Measurements from ENCODE around the gene VAT1L.

VAT1L gene

GRCh38 chr16:77782694-77783093, 5.7 kb upstream of the VAT1L start:
- no peak for DNase-seq

- DNase-seq: no peak
These were observed 3.7 kb upstream of the VAT1L start for GRCh38 chr16:77784441-77785372.

GRCh38 chr16:77785373-77785764, 3.0 kb upstream of the VAT1L start:
- no peak for DNase-seq

GRCh38 chr16:77786186-77786847, 2.0 kb upstream of the VAT1L start:
- DNase-seq: no peak

- DNase-seq: no peak
These were observed 912 bp upstream of the VAT1L start for GRCh38 chr16:77787452-77787851.

GRCh38 chr16:77789085-77790008, 983 bp downstream of the VAT1L start:
- DNase-seq: no peak

- no peak for DNase-seq
These were observed 1.6 kb downstream of the VAT1L start for GRCh38 chr16:77790009-77790372.

- DNase-seq: no peak
These were observed 2.5 kb downstream of the VAT1L start for GRCh38 chr16:77790912-77791311.

GRCh38 chr16:77793417-77793816, 5.1 kb downstream of the VAT1L start:
- no peak for DNase-seq

- DNase-seq: no peak
These were observed 6.2 kb downstream of the VAT1L start for GRCh38 chr16:77794586-77794985.

- DNase-seq: no peak
These were observed 13.5 kb downstream of the VAT1L start for GRCh38 chr16:77801817-77802216.

- DNase-seq: no peak
These were observed 17.0 kb downstream of the VAT1L start for GRCh38 chr16:77805398-77805797.

GRCh38 chr16:77807021-77807420, 18.7 kb downstream of the VAT1L start:
- DNase-seq: no peak

- no peak for DNase-seq
These were observed 24.6 kb downstream of the VAT1L start for GRCh38 chr16:77812856-77813500.

- no peak for DNase-seq
These were observed 27.9 kb downstream of the VAT1L start for GRCh38 chr16:77816293-77816692.

- DNase-seq: no peak
These were observed 32.0 kb downstream of the VAT1L start for GRCh38 chr16:77820340-77820739.

- no peak for DNase-seq
These were observed 34.3 kb downstream of the VAT1L start for GRCh38 chr16:77822661-77823060.

- DNase-seq: no peak
These were observed 34.7 kb downstream of the VAT1L start for GRCh38 chr16:77823067-77823466.

- DNase-seq: no peak
These were observed 36.8 kb downstream of the VAT1L start for GRCh38 chr16:77825196-77825595.

- DNase-seq: no peak
These were observed 38.7 kb downstream of the VAT1L start for GRCh38 chr16:77827032-77827431.

GRCh38 chr16:77833921-77834634, 45.7 kb downstream of the VAT1L start:
- DNase-seq: no peak

All from activated T-cell treated with anti-CD3 and anti-CD28 coated beads for 4 hours (primary cell).